Kidney glomerular epithelial cell (primary cell): ENCODE measurements around the gene DUSP3.
A peak's percentile ranks its signal among the peaks of the same experiment; 100 is the strongest.

Experiments used
- DNase-seq: peaks from one replicate; lab custom pipeline; 2025; lab: John Stamatoyannopoulos, UW

Gene DUSP3

GRCh38 chr17:43768943-43769342, 9.8 kb downstream of the DUSP3 start:
- DNase-seq, result no peak

GRCh38 chr17:43768382-43768781, 10.4 kb downstream of the DUSP3 start:
- no peak for DNase-seq

- no peak for DNase-seq
Measured at GRCh38 chr17:43767713-43768059, 11.1 kb downstream of the DUSP3 start.

- no peak for DNase-seq
Measured at GRCh38 chr17:43767053-43767712, 11.6 kb downstream of the DUSP3 start.

- no peak for DNase-seq
Measured at GRCh38 chr17:43766413-43767052, 12.2 kb downstream of the DUSP3 start.

GRCh38 chr17:43760254-43760852, 18.4 kb downstream of the DUSP3 start:
- DNase-seq, result peak; percentile 91

GRCh38 chr17:43759836-43760235, 18.9 kb downstream of the DUSP3 start:
- no peak for DNase-seq

GRCh38 chr17:43758497-43759174, 20.1 kb downstream of the DUSP3 start, which contains the start of gene SOST:
Gene SOST, minus strand, starts transcription at chr17:43758791. Its CDS starts 50 bp downstream, at chr17:43758741.
- no peak for DNase-seq

GRCh38 chr17:43758086-43758485, 20.7 kb downstream of the DUSP3 start:
- no peak for DNase-seq

- DNase-seq, result no peak
Measured at GRCh38 chr17:43757171-43757660, 21.6 kb downstream of the DUSP3 start.

- DNase-seq, result no peak
Measured at GRCh38 chr17:43756201-43756600, 22.6 kb downstream of the DUSP3 start.

GRCh38 chr17:43755389-43755875, 23.3 kb downstream of the DUSP3 start:
- no peak for DNase-seq

GRCh38 chr17:43754947-43755346, 23.8 kb downstream of the DUSP3 start:
- DNase-seq, result no peak

- DNase-seq, result no peak
Measured at GRCh38 chr17:43753493-43754129, 25.2 kb downstream of the DUSP3 start.

GRCh38 chr17:43750153-43750552, 28.6 kb downstream of the DUSP3 start:
- DNase-seq, result no peak

GRCh38 chr17:43745541-43745940, 33.2 kb downstream of the DUSP3 start:
- no peak for DNase-seq

- DNase-seq, result no peak
Measured at GRCh38 chr17:43741636-43742035, 37.1 kb downstream of the DUSP3 start.

- peak; percentile 29 for DNase-seq
Measured at GRCh38 chr17:43740541-43740940, 38.2 kb downstream of the DUSP3 start.

GRCh38 chr17:43737722-43738121, 41.1 kb downstream of the DUSP3 start:
- DNase-seq, result no peak

- no peak for DNase-seq
Measured at GRCh38 chr17:43736389-43736788, 42.4 kb downstream of the DUSP3 start.

- DNase-seq, result no peak
Measured at GRCh38 chr17:43734376-43734775, 44.4 kb downstream of the DUSP3 start.

- DNase-seq, result no peak
Measured at GRCh38 chr17:43733956-43734355, 44.8 kb downstream of the DUSP3 start.
